A549 (cell line): ENCODE results near the gene HERC2. TPM values are rescaled to one million over a fixed set of nuclear protein-coding genes. Genes with fewer than 3 reads are reported as not detected.

Experiments
- ATAC-seq, 2 experiments: fragments of 200-7000 bp in 1 of 2; fragments of >200 bp in 1 of 2; cut with Nextera tagmentation in 1 of 2; cut with Tn5 transposase in 1 of 2; 3 replicates each; pipeline versions ENCODE4 v1.8.0 to v1.9.1; 2018 to 2020; ENCODE audit warnings: mild to moderate bottlenecking in 1 of 2, moderate library complexity in 1 of 2
- CTCF ChIA-PET: fragments of 300-600 bp; sonication (Branson Sonifier 250); formaldehyde crosslinking; extraction: SDS; loops from one replicate; lab custom pipeline; 2021; ENCODE audit warnings: antibody characterized with exemption, inconsistent platforms; lab: Yijun Ruan, JAX
- POLR2A ChIA-PET: fragments of 350-600 bp; formaldehyde crosslinking; extraction: SDS; loops from one replicate; lab custom pipeline; 2021; ENCODE audit warnings: antibody characterized with exemption, inconsistent platforms; lab: Yijun Ruan, JAX
- DNase-seq, 2 experiments: peaks; one replicate each; pipeline versions ENCODE4 v3.0.0 to v3.0.0-alpha.2; 2011 to 2016; ENCODE audit warnings: low read depth in 1 of 2, low spot score in 1 of 2
- FAIRE-seq: peaks from 2 replicates; lab custom pipeline; 2011; peaks lifted over from hg19 to GRCh38; lab: Jason Lieb, UNC
- H3K27ac ChIP-seq, 2 experiments: fragments of >200 bp; sonication (Bioruptor Twin); formaldehyde crosslinking; 3 replicates each; pipeline ENCODE4 v1.5.1; 2016 to 2017
- H3K4me1 ChIP-seq: fragments of >200 bp; sonication (Bioruptor Twin); formaldehyde crosslinking; 3 replicates; pipeline ENCODE4 v1.6.1; 2016
- H3K4me2 ChIP-seq: fragments of >200 bp; sonication (Bioruptor Twin); formaldehyde crosslinking; 3 replicates; pipeline ENCODE4 v1.6.1; 2016
- H3K4me3 ChIP-seq: fragments of >200 bp; sonication (Bioruptor Twin); formaldehyde crosslinking; 3 replicates; pipeline ENCODE4 v1.5.1; 2016
- H3K9me3 ChIP-seq: fragments of >200 bp; sonication (Bioruptor Twin); formaldehyde crosslinking; 3 replicates; pipeline ENCODE4 v1.6.1; 2016
- BCL3 ChIP-seq: fragments of >200 bp; sonication (Bioruptor Twin); formaldehyde crosslinking; IDR thresholded peaks from 3 replicates; pipeline ENCODE4 v1.6.1; 2016
- CEBPB ChIP-seq, 2 experiments: fragments of >200 bp in 1 of 2; sonication (Bioruptor Twin) in 1 of 2; formaldehyde crosslinking in 1 of 2; IDR thresholded peaks; 2 replicates each; pipeline ENCODE4 v1.6.1; 2012 to 2016
- CHD4 ChIP-seq: fragments of 200-600 bp; sonication (generic); IDR thresholded peaks from 2 replicates; pipeline ENCODE4 v1.6.1; 2016; ENCODE audit warnings: antibody characterized with exemption, mild to moderate bottlenecking, borderline replicate concordance
- CTCF ChIP-seq: fragments of >200 bp; sonication (Bioruptor Twin); formaldehyde crosslinking; IDR thresholded peaks from 3 replicates; pipeline ENCODE4 v1.5.1; 2016
- EP300 ChIP-seq, 2 experiments: fragments of >200 bp; sonication (Bioruptor Twin); formaldehyde crosslinking; IDR thresholded peaks; 2 replicates in 1 of 2; 3 replicates in 1 of 2; pipeline ENCODE4 v1.6.1; 2016 to 2017
- FOSL2 ChIP-seq, 2 experiments: fragments of 450-650 bp in 1 of 2; fragments of >200 bp in 1 of 2; sonication (Bioruptor Twin) in 1 of 2; formaldehyde crosslinking; IDR thresholded peaks; 2 replicates each; pipeline versions ENCODE4 v1.5.0 to v1.6.1; 2016 to 2020; ENCODE audit warnings: mild to moderate bottlenecking in 1 of 2, moderate library complexity in 1 of 2
- HDAC2 ChIP-seq: fragments of 200-600 bp; sonication (generic); IDR thresholded peaks from 2 replicates; pipeline ENCODE4 v1.6.1; 2016
- HOXA7 ChIP-seq: fragments of 250-450 bp; sonication (Bioruptor Pico); IDR thresholded peaks from 2 replicates; pipeline ENCODE4 v1.5.0; 2020; ENCODE audit warnings: mild to moderate bottlenecking, moderate library complexity
- HOXB13 ChIP-seq: fragments of 250-450 bp; sonication (Bioruptor Pico); IDR thresholded peaks from 2 replicates; pipeline ENCODE4 v1.5.0; 2020; ENCODE audit warnings: low read depth, mild to moderate bottlenecking, moderate library complexity
- KDM5A ChIP-seq: fragments of 200-600 bp; sonication (generic); IDR thresholded peaks from 2 replicates; pipeline ENCODE4 v1.6.1; 2016; ENCODE audit warnings: antibody characterized with exemption, mild to moderate bottlenecking
- MAZ ChIP-seq: fragments of 150-350 bp; IDR thresholded peaks from 2 replicates; pipeline ENCODE4 v1.6.1; 2014; ENCODE audit warnings: antibody characterized with exemption, low read depth, low read length, borderline replicate concordance
- MYC ChIP-seq: IDR thresholded peaks from 2 replicates; pipeline ENCODE4 v1.6.1; 2012; ENCODE audit warnings: mild to moderate bottlenecking, inconsistent platforms, low read length, improper control_type of control experiment, borderline replicate concordance
- NPAS2 ChIP-seq: fragments of 250-450 bp; sonication (Bioruptor Pico); IDR thresholded peaks from 2 replicates; pipeline ENCODE4 v1.8.0; 2022; ENCODE audit warnings: mild to moderate bottlenecking, moderate library complexity, borderline replicate concordance
- NR3C1 ChIP-seq: fragments of >200 bp; sonication (Bioruptor Twin); formaldehyde crosslinking; IDR thresholded peaks from 3 replicates; pipeline ENCODE4 v1.6.1; 2017
- PHF8 ChIP-seq: fragments of 200-600 bp; sonication (generic); IDR thresholded peaks from 2 replicates; pipeline ENCODE4 v1.6.1; 2016; ENCODE audit warnings: low read depth, mild to moderate bottlenecking, antibody characterized with exemption, moderate library complexity, borderline replicate concordance
- POLR2A ChIP-seq: IDR thresholded peaks from 2 replicates; pipeline ENCODE4 v1.6.1; 2012; ENCODE audit warnings: mild to moderate bottlenecking, low read length
- RAD21 ChIP-seq, 2 experiments: fragments of >200 bp in 1 of 2; sonication (Bioruptor Twin) in 1 of 2; formaldehyde crosslinking in 1 of 2; IDR thresholded peaks in 1 of 2; conservative IDR thresholded peaks in 1 of 2; 2 replicates in 1 of 2; 3 replicates in 1 of 2; pipeline ENCODE4 v1.6.1; 2012 to 2018; ENCODE audit warnings: inconsistent platforms in 1 of 2
- RCOR1 ChIP-seq: fragments of 150-350 bp; IDR thresholded peaks from 2 replicates; pipeline ENCODE4 v1.6.1; 2014; ENCODE audit warnings: antibody characterized with exemption, low read length, low read depth
- SMC3 ChIP-seq: fragments of >200 bp; sonication (Bioruptor Twin); formaldehyde crosslinking; IDR thresholded peaks from 3 replicates; pipeline ENCODE4 v1.6.1; 2018; ENCODE audit warnings: inconsistent platforms
- SREBF2 ChIP-seq: fragments of 450-650 bp; IDR thresholded peaks from 2 replicates; pipeline ENCODE4 v1.6.1; 2014; ENCODE audit warnings: mild to moderate bottlenecking, moderate library complexity
- TP53 ChIP-seq: fragments of 250-450 bp; sonication (Bioruptor Pico); IDR thresholded peaks from 2 replicates; pipeline ENCODE4 v1.5.0; 2021; ENCODE audit warnings: mild to moderate bottlenecking, moderate library complexity
- ZFP36 ChIP-seq: fragments of 450-650 bp; IDR thresholded peaks from 2 replicates; pipeline ENCODE4 v1.6.1; 2014; ENCODE audit warnings: borderline replicate concordance; ENCODE audit not compliant: partially characterized antibody
- ZNF302 ChIP-seq: fragments of 250-450 bp; sonication (Bioruptor Pico); IDR thresholded peaks from 2 replicates; pipeline ENCODE4 v1.9.0; 2021; ENCODE audit warnings: inconsistent platforms, mild to moderate bottlenecking, moderate library complexity
- WGBS: methylation state at CpG from one replicate; pipeline ENCODE4 v1.1.6; 2017; ENCODE audit errors: missing lambda C conversion rate; 5-methylcytosine and 5-hydroxymethylcytosine counted together
- polyA plus RNA-seq, 4 experiments: library from polyadenylated mRNA; depleted of rRNA in 3 of 4; stranded (reverse); fragments of >200 nt; fragmentation: RNase III in 1 of 4; extraction: RNeasy Plus Mini Kit Qiagen cat#74134 plus additional on column Dnase treatment in 1 of 4; gene quantifications; 2 replicates in 3 of 4; 3 replicates in 1 of 4; pipeline ENCODE4 v1.2.3, GENCODE V29; 2011 to 2017
- TF ChIP-seq, protein P1 (sequence below): fragments of 200-600 bp; sonication (generic); IDR thresholded peaks from 2 replicates; pipeline ENCODE4 v1.6.1; 2016; ENCODE audit warnings: antibody characterized with exemption, mild to moderate bottlenecking, moderate library complexity

Gene HERC2
- polyA plus RNA-seq, 2 of the 4 experiments (the other 2 are of a cell fraction), result 31.4 to 32.8 TPM

- TF ChIP-seq BCL3, result no peak
- no peak for TF ChIP-seq HDAC2
- no peak for TF ChIP-seq EP300 (IDR thresholded peaks at IDR 0.05)
- no peak for TF ChIP-seq NPAS2 (CRISPR knock-in tag)
- TF ChIP-seq, protein P1, sequence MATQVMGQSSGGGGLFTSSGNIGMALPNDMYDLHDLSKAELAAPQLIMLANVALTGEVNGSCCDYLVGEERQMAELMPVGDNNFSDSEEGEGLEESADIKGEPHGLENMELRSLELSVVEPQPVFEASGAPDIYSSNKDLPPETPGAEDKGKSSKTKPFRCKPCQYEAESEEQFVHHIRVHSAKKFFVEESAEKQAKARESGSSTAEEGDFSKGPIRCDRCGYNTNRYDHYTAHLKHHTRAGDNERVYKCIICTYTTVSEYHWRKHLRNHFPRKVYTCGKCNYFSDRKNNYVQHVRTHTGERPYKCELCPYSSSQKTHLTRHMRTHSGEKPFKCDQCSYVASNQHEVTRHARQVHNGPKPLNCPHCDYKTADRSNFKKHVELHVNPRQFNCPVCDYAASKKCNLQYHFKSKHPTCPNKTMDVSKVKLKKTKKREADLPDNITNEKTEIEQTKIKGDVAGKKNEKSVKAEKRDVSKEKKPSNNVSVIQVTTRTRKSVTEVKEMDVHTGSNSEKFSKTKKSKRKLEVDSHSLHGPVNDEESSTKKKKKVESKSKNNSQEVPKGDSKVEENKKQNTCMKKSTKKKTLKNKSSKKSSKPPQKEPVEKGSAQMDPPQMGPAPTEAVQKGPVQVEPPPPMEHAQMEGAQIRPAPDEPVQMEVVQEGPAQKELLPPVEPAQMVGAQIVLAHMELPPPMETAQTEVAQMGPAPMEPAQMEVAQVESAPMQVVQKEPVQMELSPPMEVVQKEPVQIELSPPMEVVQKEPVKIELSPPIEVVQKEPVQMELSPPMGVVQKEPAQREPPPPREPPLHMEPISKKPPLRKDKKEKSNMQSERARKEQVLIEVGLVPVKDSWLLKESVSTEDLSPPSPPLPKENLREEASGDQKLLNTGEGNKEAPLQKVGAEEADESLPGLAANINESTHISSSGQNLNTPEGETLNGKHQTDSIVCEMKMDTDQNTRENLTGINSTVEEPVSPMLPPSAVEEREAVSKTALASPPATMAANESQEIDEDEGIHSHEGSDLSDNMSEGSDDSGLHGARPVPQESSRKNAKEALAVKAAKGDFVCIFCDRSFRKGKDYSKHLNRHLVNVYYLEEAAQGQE, result no peak
- no peak for TF ChIP-seq NR3C1
- TF ChIP-seq CEBPB (IDR thresholded peaks at IDR 0.05), result no peak
- no peak for TF ChIP-seq ZNF302 (CRISPR knock-in tag)
Observed at GRCh38 chr15:28120359-28120640, 201.7 kb downstream of the HERC2 start (continued).

DNA sequence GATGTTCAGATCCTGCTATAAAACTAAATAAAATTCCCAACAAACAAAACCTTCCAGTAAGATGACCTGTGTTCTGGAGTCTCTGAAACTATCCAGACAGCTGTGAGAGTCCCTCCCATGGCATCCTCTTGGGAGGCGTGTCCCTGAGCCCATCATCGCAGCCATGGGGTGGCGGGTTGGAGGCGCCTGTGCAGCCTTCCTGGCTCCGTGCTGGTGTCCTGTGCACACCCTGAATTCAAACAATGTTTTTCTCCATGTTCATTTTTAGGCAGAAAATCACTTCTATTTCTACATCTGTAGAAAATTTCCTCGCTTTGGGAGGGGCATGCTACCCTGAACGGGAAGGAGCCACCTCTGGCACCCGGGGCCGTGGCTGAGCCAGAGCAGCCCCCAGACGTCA, 203.4 kb downstream of the HERC2 start:
- DNase-seq (no peak), ATAC-seq (no peak), FAIRE-seq (no peak)
- no peaks in the 10 kb centered on the region for H3K9me3 ChIP-seq
- H3K27ac ChIP-seq, result no peak overlapping the region
- POLR2A ChIA-PET, result no interaction called here
- no peak overlapping the region for H3K4me2 ChIP-seq
- WGBS, result 90% methylated on average over 10 of the region's 10 CpGs
- no peaks in the 10 kb centered on the region for H3K4me1 ChIP-seq
- TF ChIP-seq MAZ, result no peak
- TF ChIP-seq HOXA7, result no peak
- no peak for TF ChIP-seq HOXB13 (CRISPR knock-in tag)
- no peak for TF ChIP-seq ZFP36
- no peak for TF ChIP-seq SREBF2
- no peak for TF ChIP-seq TP53 (CRISPR knock-in tag)
- no peak for TF ChIP-seq CHD4
- TF ChIP-seq CTCF, result no peak
- TF ChIP-seq, all 56 proteins: peak for 0
- CTCF ChIA-PET, result interaction anchor here (7.5 kb wide), 1 partner anchor 9 kb away, joined by 63 read pairs; no protein-coding TSS in a partner anchor
- H3K4me3 ChIP-seq, result no peak overlapping the region

- no peak for FAIRE-seq
- CTCF ChIA-PET, result interaction anchor here (1.0 to 7.5 kb wide), 2 partner anchors 10 to 20 kb away, joined by 3 to 63 read pairs; no protein-coding TSS in a partner anchor
Observed at GRCh38 chr15:28118083-28118482, 203.9 kb downstream of the HERC2 start.

More at GRCh38 chr15:28118083-28118482, 203.9 kb downstream of the HERC2 start:
- no peak overlapping the region for H3K27ac ChIP-seq
- TF ChIP-seq MAZ (no peak), PHF8 (no peak), HOXB13 (CRISPR knock-in tag) (no peak), POLR2A (no peak), MYC (no peak), KDM5A (no peak), SMC3 (no peak), RCOR1 (no peak), NPAS2 (CRISPR knock-in tag) (no peak), FOSL2 (IDR thresholded peaks at IDR 0.05) (no peak), FOSL2 (CRISPR knock-in tag; IDR thresholded peaks at IDR 0.05) (no peak), RAD21 (conservative IDR thresholded peaks at IDR 0.05 in 1 of 2, IDR thresholded peaks at IDR 0.05 in 1 of 2) (no peak), NR3C1 (no peak), SREBF2 (no peak)
- no peaks in the 10 kb centered on the region for H3K4me1 ChIP-seq
- no peak for DNase-seq
- H3K4me3 ChIP-seq, result no peak overlapping the region
- H3K9me3 ChIP-seq, result no peaks in the 10 kb centered on the region
- no peak for ATAC-seq
- POLR2A ChIA-PET, result no interaction called here
- WGBS, result 95% methylated on average over 11 of the region's 11 CpGs
- H3K4me2 ChIP-seq, result no peak overlapping the region
